WTC11 (cell line): ENCODE measurements around the gene TRIM75. TPM values are rescaled to one million over a fixed set of nuclear protein-coding genes. Genes with fewer than 3 reads are reported as not detected.

Source experiments
- ATAC-seq: fragments of 200-7000 bp; cut with Tn5 transposase; 2 replicates; pipeline ENCODE4 v1.10.0; 2021; ENCODE audit warnings: mild to moderate bottlenecking, moderate library complexity
- CTCF ChIA-PET: fragments of 300-600 bp; sonication (Branson Sonifier 250); formaldehyde crosslinking; loops from one replicate; lab custom pipeline; 2021; ENCODE audit warnings: antibody characterized with exemption; lab: Charles Lee
- POLR2A ChIA-PET: fragments of 350-600 bp; sonication (Branson Sonifier 250); formaldehyde crosslinking; loops from one replicate; lab custom pipeline; 2021; ENCODE audit warnings: antibody characterized with exemption; lab: Charles Lee
- DNase-seq: peaks from one replicate; pipeline ENCODE4 v3.0.0; 2021; ENCODE audit warnings: low spot score
- H3K27ac Mint-ChIP-seq: 2 replicates; pipeline ENCODE4 v1.8.0; 2021; ENCODE audit warnings: mixed read lengths
- H3K27me3 Mint-ChIP-seq: 2 replicates; pipeline ENCODE4 v1.8.0; 2021; ENCODE audit warnings: low read depth, mild to moderate bottlenecking, moderate library complexity, mixed read lengths
- H3K36me3 Mint-ChIP-seq: 2 replicates; pipeline ENCODE4 v1.8.0; 2021; ENCODE audit warnings: mixed read lengths
- H3K4me1 Mint-ChIP-seq: 2 replicates; pipeline ENCODE4 v1.8.0; 2022; ENCODE audit warnings: mixed read lengths
- H3K4me3 Mint-ChIP-seq: 2 replicates; pipeline ENCODE4 v1.8.0; 2021; ENCODE audit warnings: mild to moderate bottlenecking, moderate library complexity, mixed read lengths
- H3K9me3 Mint-ChIP-seq: 2 replicates; pipeline ENCODE4 v1.8.0; 2021; ENCODE audit warnings: mixed read lengths
- ELF4 ChIP-seq: sonication (generic); formaldehyde crosslinking; IDR thresholded peaks from 2 replicates; pipeline ENCODE4 v1.8.1; 2022; ENCODE audit warnings: low read depth, mild to moderate bottlenecking, moderate library complexity, missing genetic modification reagents
- ESRRA ChIP-seq: sonication (generic); formaldehyde crosslinking; IDR thresholded peaks from 2 replicates; pipeline ENCODE4 v1.8.1; 2022; ENCODE audit warnings: mild to moderate bottlenecking, missing genetic modification reagents, borderline replicate concordance
- FOXK1 ChIP-seq: sonication (generic); formaldehyde crosslinking; IDR thresholded peaks from 2 replicates; pipeline ENCODE4 v1.8.0; 2022; ENCODE audit warnings: mild to moderate bottlenecking, moderate library complexity, missing genetic modification reagents
- FOXP4 ChIP-seq: sonication (generic); formaldehyde crosslinking; IDR thresholded peaks from 2 replicates; pipeline ENCODE4 v1.8.0; 2022; ENCODE audit warnings: mild to moderate bottlenecking, missing genetic modification reagents
- HMGXB4 ChIP-seq: sonication (generic); formaldehyde crosslinking; IDR thresholded peaks from 2 replicates; pipeline ENCODE4 v1.8.1; 2023; ENCODE audit warnings: mild to moderate bottlenecking, moderate library complexity, missing genetic modification reagents
- JAZF1 ChIP-seq: fragments of 250-450 bp; sonication (Bioruptor Pico); IDR thresholded peaks from 2 replicates; pipeline ENCODE4 v1.9.0; 2021; ENCODE audit warnings: moderate library complexity, mild to moderate bottlenecking, inconsistent platforms
- RELA ChIP-seq: sonication (generic); formaldehyde crosslinking; IDR thresholded peaks from 2 replicates; pipeline ENCODE4 v1.8.1; 2022; ENCODE audit warnings: missing genetic modification reagents, mild to moderate bottlenecking, borderline replicate concordance
- STAT6 ChIP-seq: sonication (generic); formaldehyde crosslinking; conservative IDR thresholded peaks from 2 replicates; pipeline ENCODE4 v1.8.1; 2023; ENCODE audit warnings: mild to moderate bottlenecking, low read depth, missing genetic modification reagents, moderate library complexity
- ZNF281 ChIP-seq: sonication (generic); formaldehyde crosslinking; IDR thresholded peaks from 2 replicates; pipeline ENCODE4 v1.8.0; 2023; ENCODE audit warnings: mild to moderate bottlenecking, missing genetic modification reagents
- ZNF532 ChIP-seq: fragments of 250-450 bp; sonication (Bioruptor Pico); IDR thresholded peaks from 2 replicates; pipeline ENCODE4 v1.9.0; 2021; ENCODE audit warnings: mild to moderate bottlenecking, borderline replicate concordance
- total RNA-seq: library from RNA; stranded (reverse); gene quantifications from 3 replicates; pipeline ENCODE4 v1.2.3, GENCODE V29; 2021
- TF ChIP-seq, protein P1 (sequence below): sonication (generic); formaldehyde crosslinking; IDR thresholded peaks from 2 replicates; pipeline ENCODE4 v1.8.1; 2023; ENCODE audit warnings: mild to moderate bottlenecking, missing genetic modification reagents, moderate library complexity

TRIM75 gene
- total RNA-seq, 1 experiment from 2014 or later: not detected

- TF ChIP-seq ZNF532 (CRISPR knock-in tag): no peak
- TF ChIP-seq ZNF281 (CRISPR knock-in tag): no peak
- no peak for TF ChIP-seq FOXK1 (CRISPR knock-in tag)
- TF ChIP-seq JAZF1 (CRISPR knock-in tag): no peak
- TF ChIP-seq ESRRA (CRISPR knock-in tag): no peak
- no peak for TF ChIP-seq ELF4 (CRISPR knock-in tag)
- TF ChIP-seq, all 79 proteins: peak for 0
Observed at GRCh38 chr4:165048170-165048569, 5.5 kb upstream of the TRIM75 start (continued).

DNA sequence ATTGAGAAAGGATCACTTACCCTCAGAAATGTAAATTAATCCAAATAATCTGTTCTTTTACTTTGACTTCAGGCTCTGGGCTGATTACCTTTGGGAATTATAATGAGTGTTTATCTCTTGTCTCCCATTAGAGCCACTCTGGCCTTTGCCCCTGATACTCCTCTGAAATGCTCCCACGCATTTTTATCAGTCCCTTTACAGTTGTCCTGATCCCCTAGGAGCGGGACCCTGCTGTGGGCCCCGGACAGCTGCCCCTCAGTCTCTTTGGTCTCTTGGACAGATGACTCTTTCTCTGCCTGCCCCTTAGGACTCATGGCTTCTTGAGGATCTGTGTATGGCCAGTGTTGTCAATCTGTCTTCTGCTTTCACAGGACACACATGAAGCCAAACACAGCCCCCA is 1.0 kb upstream of the TRIM75 start:
- Mint-ChIP-seq H3K27me3 (no peaks in the 10 kb centered on the region), H3K36me3 (no peaks in the 10 kb centered on the region), H3K27ac (no peak overlapping the region), H3K4me3 (no peak overlapping the region), H3K4me1 (peaks cover 13% of the 10 kb centered on the region), H3K9me3 (no peaks in the 10 kb centered on the region)
- ChIA-PET POLR2A (no interaction called here), CTCF (no interaction called here)
- DNase-seq: no peak
- TF ChIP-seq FOXK1 (CRISPR knock-in tag): no peak
- TF ChIP-seq HMGXB4 (CRISPR knock-in tag): no peak
- TF ChIP-seq FOXP4 (CRISPR knock-in tag): no peak
- TF ChIP-seq, protein P1, sequence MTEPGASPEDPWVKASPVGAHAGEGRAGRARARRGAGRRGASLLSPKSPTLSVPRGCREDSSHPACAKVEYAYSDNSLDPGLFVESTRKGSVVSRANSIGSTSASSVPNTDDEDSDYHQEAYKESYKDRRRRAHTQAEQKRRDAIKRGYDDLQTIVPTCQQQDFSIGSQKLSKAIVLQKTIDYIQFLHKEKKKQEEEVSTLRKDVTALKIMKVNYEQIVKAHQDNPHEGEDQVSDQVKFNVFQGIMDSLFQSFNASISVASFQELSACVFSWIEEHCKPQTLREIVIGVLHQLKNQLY: no peak
- TF ChIP-seq STAT6: no peak
- TF ChIP-seq RELA: no peak
- no peak for ATAC-seq
